GM12872 (cell line): ENCODE data around the gene DEFB124.

Experiments
- CTCF ChIP-seq: IDR thresholded peaks from 3 replicates; pipeline ENCODE4 v1.5.1; 2011; ENCODE audit warnings: low read depth, mild to moderate bottlenecking, low read length, moderate library complexity; ENCODE audit not compliant: insufficient read depth

Gene DEFB124

GRCh38 chr20:31484001-31484400, 9.1 kb upstream of the DEFB124 start:
- no peak for TF ChIP-seq CTCF

- no peak for TF ChIP-seq CTCF
These were observed 1.8 kb upstream of the DEFB124 start for GRCh38 chr20:31476643-31477215.

- no peak for TF ChIP-seq CTCF
These were observed 1.3 kb upstream of the DEFB124 start for GRCh38 chr20:31476294-31476585.

- TF ChIP-seq CTCF, result no peak
These were observed 756 bp upstream of the DEFB124 start for GRCh38 chr20:31475472-31476293.

- no peak for TF ChIP-seq CTCF
These were observed 860 bp downstream of the DEFB124 start for GRCh38 chr20:31474097-31474436.

- no peak for TF ChIP-seq CTCF
These were observed 1.4 kb downstream of the DEFB124 start for GRCh38 chr20:31473331-31474096.
